Measurements from ENCODE around the gene DNTT.

The DNTT gene

DNA sequence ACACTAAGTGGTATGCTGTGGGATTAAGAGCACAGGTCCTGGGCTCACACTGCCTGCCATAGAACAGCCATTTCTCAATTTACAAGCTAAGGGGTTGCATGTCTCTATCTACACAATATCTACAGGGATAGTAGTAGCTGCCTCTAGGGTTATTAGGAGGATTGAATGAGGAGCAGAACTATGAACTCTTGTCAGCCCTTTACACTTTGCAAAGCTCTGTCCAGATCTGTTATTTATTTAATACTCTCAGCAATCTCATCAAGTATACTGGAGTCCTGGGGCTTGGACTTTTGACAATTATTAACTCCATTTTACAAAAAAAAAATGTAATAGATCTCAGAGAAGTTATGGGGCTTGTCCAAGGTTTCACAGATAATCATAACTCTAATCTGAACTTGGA, 47.8 kb downstream of the DNTT start:
- DNase-seq = no peak

DNA sequence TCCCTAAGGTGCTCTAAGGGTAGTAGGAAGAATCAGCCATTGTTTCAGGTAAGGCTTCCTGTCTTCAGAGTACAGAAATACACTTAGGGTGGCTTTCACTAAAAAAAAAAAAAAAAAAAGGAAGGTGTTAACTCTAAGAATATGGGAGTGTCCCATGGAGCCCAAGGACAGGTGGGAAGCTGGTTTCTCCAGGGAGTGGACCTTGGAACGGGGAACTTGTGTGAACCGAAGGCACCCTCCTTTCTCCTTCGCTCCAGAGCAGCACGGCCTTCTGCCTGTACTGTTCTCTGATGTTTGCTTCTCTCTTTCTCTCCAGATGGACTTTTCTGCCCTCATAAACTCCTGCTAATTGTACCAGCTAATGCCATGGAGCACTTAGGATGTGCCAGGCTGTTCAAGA, 48.3 kb downstream of the DNTT start:
- no peak for DNase-seq

DNA sequence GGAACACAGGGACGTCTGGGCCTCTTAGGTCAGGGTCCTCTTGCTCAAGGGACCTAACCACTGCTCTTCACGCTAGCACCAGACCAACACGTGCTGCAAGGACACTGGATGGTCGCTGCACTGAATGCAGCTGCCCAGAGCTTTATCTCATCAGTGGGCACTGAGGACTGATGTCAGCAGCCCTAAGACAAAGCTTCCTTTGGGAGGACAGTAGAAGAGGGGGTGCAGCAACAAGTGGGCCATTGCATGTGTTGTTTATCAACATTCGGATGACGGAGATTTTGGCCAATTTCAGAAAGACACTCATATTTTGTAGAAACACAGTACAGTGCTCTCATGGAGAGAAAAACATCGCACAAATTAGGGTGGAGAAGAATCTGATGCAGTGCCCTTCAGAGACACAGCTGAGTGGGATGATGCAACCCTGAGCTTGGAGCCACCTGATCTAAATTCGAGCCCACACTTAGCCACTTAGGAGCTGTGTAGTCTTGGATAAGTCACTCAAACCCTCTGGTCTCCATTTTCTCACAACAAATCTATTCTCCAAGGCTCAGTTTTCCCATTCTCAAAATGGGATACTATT, 52.9 kb downstream of the DNTT start:
- DNase-seq = no peak

DNA sequence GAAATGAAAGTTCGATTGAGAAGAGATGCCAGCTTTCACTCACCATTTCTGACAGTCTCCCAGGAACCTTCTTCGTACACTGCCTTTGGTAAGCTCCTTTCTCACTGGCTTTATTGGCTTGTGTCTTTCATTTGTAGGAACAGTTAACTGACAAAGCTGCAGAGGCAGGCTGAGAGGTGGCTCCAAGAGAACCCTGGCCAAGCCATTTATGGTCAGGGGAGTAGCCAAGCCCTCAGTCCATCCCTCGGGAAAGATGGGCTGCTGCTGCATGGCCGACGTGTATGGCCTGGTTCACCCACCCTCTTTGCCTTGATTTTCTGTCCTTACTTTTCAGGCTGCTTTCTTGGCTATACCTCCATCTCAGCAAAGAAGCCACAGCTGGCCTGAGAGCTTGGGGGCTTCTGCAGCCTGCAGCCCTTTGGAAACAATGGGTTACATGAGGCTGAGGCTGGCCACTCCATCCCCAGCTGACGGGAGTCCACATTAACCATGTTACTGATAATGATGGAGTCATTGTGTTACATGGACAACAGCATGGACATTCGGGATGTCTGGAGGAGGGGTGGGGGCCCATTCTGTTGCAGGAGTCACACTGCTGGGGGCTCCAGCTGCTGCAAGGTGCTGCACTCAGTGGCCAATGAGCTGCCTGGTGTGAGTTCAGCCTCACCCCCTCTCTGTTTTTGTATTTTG, 54.8 kb downstream of the DNTT start, which contains the start of gene OPALIN:
OPALIN (minus strand) TSS at position 152 of the 690 bp plus-strand sequence; CDS start at position 46, 106 bp downstream.
- no peak for DNase-seq

DNA sequence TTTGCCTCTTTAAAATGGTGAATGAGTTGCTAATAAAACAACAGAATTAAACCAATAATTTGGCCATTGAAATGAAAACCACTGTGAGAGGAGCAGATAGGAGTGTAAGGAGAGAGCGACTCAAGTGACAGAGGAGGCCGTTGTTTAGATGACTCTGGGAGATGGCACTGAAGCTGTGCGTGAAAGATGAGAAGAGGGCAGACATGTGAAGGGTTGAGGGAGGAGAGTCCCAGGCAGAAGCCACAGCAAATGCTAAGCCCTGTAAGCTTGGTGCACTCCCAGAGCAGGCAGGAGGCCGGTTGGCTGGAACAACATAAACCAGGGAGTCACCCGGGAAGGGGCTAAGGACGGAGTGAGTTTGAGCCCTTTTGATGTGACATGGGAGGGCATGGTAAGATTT, 55.4 kb downstream of the DNTT start:
- DNase-seq = no peak

DNA sequence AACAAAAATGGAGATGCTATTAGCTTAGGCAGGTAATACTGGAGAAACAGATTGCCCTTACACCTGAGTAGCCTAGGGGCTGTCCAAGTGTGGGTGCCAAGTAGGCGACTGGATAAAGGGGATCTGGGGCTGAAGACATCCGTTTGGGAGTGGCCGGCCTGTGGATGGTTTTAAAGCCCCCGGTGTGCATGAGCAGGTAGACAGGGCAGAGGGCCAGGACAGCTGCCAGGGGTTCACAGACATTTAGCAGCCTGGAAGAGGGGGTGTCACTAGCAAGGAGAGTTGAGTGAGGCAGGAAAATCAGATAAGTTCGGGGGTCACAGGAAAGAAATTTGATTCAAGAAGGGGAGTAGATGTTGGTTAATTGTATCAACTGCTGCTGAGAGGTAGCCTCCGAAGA, 56.1 kb downstream of the DNTT start:
- no peak for DNase-seq

DNA sequence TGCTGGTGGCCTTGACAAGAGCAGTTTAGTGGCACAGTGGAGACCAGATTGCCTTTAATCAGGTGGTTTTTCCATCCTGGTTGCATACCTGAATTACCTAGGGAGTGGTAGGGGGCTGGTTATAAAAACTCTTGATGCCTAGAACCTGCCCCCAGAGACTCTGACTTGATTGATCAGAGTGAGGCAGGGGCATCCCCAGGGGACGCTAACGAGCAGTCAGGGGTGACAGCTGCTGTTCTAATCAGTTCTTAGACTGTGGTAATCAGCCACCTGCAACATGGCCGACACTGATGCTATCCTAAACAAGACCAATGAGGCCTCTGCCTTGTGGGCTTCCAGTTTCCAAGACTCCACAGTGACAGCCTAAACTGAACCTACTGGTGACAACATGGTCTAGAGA, 56.5 kb downstream of the DNTT start:
- DNase-seq = no peak

DNA sequence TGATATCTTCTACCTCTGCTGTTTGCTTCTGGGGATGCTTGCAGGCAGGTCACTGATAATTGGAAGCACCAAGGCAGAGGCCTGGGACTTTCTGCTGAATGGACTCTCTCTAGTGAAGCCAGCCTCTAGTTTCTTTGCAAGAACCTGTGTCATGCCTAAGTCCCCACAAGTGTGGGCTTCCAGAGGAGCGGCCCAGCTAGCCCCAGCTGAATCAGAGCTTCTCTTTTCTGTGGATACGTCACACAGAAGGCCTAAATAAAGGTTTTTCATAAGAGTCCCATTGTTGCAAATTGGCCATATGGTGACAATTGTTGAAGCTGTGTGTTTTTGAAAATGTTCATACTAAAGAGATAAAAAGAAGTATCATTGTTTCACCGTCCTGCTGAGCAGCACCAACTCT, 61.3 kb downstream of the DNTT start:
- no peak for DNase-seq

DNA sequence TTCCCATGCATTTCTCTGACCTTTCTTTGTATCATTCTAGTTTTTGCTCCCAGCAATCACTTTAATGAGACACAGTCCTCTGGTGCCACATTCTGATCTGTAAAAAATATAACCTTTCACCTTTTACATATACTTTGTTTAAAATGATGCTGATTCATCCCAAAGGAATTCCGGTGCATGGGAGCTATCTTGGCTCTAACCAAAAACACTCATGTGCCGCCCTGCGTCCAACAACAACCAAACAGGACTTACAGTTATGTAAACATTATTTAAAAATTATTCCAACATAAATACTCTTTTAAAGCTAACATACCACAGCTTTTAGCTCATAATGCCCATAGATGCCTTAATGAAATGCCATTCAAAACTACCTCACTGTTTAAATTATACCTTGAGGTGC, 62.3 kb downstream of the DNTT start:
- DNase-seq = no peak

DNA sequence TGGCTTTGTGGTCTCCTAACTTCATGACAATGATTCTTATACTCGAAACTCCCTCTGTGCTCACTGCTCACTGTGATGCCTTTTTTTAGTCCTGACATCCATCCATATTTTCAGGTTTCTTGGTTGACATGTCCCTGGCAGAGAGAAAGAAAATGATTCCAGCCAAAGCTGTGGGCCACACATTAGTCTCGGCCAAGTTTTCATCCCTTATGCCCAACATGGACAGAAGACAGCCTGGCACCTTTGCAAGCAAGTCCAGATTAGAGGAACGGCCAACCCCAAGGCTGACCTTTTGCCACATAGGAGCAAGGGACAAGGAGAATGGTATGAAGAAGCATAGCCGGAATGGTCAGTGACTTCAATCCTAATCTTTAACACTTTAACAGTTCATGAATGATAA, 63.2 kb downstream of the DNTT start:
- DNase-seq = no peak

DNA sequence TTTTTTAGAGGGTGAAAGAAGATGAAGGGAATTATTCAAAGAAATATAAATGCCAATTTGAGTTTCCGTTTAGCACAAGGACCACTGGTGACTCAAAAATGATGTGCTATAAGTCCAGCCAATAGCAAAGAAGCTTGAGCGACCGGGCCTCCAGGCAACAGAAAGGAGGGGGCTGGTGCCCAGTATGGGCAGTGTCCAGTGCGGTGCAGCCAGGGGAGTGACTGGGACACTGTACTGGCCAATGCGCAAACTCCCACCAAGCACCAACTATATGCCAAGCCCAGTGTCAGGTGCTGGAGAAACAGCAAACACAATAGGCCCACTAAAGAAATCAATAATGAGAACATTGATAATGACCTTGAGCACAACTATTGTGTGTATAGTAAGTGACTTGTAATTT, 64.7 kb downstream of the DNTT start:
- DNase-seq = no peak

DNA sequence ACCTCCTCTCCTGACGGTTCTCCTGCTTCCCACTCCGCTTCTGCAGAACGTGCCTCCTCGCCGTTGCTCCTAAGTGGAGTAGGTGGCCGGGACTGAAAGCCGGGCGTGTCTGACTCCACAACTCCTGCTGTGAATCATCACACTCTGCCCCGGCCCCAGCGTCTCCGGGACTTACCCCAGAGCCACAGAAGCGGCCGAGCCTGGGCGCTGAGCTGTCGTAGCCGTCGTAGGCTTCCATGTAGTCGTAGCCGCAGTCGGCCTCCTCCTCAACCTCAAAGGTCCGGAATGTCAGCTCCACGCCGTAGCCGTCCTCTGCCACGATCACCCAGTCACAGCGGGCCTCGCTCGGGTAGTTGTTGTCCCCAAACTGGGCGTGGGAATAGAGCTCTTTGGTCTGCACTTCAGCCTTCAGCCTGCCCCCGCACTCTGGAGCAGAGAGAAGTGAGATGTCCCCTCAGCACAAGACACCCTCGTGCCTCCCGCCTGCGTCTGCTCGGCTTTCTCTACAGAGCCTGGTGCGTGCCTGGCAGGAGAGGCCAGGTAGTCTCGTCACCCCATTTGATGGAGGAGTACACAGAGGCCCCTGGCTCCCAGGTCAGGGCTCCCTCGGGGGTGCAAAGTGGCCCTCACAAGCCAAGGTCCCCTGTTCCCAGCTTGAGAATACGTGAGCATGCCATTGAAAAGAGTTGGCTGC, 65.8 kb downstream of the DNTT start:
- DNase-seq = no peak

DNA sequence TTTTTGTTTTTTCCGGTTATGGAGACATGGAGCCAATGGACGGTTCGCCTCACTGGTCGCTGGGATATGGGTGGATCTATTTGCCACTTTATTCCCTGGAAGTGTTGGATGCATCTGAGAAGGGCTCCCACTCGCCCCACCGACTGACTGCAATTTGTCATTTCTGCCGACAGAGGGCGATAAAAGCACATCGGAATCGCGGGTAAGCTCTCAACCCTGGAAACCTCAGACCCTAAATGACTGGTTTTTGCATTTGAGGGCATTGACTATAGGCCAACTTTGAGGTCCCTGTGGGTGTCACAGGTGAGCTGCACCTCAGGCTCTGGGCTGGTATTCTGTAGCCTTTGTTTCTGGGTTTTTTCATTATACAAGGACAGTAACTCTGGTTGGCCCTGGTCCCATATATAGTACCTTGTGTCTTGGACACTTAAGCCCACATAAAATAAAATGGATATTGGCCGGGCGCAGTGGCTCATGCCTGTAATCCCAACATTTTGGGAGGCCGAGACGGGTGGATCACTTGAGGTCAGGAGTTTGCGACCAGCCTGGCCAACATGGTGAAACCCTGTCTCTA, 66.4 kb downstream of the DNTT start:
- DNase-seq = peak; percentile 28

DNA sequence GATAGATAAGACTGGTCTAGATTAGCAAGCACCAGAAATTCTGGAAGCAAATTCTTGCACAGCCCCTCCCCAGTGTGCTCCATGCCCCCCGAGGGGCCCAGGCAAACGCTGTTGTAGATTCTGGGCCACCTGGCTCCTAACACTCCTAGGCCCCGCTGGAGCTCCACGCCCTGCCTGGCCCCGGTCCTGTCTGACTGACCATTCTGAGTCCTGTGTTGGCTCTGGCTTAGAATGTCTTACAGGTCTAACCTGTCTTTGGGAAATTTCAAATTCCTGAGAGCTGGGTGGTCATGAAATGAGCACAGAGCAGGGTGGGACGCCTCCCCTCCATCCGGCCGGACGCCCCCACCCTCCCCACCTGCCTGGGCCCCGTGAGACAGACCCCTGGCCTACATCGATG, 67.1 kb downstream of the DNTT start:
- DNase-seq = no peak

DNA sequence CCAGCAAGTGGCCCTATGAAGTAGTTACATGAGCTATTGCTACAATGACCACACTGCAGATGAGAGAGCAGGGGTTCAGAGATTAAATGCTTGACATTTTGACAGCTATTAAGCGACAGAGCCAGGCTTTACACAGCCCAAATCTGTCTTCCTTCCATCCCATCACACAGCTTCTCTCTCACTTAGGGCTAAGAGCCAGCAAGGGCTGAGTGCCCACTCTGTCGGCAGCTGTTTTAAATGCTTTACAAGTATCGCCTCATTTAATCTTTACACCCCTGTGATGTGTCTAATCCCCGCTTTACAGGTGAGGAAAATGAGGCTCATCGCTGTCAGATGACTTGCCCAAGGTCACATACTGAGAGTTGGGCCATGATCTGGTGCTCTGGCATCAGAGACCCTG, 69.8 kb downstream of the DNTT start:
- no peak for DNase-seq

DNA sequence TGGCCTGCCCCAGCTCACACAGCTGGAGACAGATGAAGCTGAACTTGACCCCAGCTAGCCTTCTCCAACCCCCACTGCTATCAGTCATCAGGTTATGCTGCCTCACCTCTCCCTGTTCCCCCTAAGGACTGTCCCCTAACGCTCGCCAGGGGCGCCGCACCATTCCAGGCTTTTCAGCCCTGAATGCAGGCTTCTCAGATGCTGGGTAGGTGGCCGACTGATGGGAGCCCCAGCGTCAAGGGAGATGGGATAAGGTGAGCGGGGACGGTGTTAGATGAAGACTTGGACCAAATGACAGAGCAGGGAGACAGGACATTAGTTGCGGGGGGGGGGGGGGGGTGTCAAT, 70.4 kb downstream of the DNTT start:
- no peak for DNase-seq

DNA sequence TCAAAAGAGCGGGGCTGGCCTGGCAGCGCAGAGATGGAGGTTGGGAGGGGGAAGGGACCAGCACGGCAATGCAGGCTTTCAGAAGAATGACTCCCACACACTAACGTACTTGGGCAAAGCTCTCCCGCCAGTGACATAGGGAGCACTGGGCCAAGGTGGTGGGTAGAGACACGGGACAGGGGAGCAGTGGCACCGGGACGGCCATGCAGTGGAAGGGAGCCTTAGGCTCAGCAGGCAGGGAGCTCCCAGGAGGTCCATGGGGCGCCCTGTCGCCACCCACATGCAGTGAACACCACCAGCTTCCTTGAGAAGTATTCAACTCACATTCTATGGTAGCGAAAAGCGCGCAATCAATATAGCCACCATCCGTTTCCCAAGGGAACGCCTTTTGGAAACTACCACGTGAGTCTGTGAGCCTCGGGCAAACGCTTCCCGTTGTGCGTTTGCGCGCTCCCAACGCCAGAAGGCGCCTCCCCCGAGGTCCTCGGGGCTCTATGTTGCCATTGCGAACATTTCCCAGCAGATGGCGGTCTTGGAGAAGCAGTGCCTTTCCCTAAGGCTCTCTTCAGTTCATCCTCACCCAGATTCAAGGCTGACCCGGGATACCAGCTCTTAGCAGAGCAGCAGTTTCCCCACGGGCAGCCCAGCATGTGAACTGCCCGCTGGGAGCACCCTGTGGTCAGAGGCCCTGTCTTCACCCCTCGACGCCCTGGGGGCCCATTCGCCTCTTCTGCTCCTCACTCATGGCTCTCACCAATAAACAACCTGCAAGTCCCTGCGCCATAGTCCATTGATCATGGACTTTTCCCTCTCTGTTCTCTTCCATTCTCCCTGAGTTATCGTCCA, 71.0 kb downstream of the DNTT start:
- DNase-seq = peak; percentile 51

DNA sequence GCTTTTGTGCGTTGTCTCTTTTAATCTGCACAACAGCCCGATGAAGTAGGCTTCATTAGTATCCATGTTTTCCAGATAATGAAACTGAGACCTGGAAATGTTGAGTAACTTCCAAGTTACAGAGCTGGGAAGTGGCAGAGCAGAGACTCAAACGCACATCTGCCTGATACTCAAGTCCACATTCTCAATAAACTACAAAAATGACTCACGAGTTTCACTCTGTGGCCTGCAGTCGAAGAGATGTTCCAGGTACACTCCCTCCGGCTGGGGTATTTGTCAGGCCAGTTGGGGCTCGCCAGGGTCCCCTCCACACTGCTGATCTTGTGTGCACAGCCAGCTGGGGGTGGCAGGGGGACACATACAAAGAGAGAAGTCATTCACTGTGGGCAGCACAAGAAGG, 72.2 kb downstream of the DNTT start:
- no peak for DNase-seq

DNA sequence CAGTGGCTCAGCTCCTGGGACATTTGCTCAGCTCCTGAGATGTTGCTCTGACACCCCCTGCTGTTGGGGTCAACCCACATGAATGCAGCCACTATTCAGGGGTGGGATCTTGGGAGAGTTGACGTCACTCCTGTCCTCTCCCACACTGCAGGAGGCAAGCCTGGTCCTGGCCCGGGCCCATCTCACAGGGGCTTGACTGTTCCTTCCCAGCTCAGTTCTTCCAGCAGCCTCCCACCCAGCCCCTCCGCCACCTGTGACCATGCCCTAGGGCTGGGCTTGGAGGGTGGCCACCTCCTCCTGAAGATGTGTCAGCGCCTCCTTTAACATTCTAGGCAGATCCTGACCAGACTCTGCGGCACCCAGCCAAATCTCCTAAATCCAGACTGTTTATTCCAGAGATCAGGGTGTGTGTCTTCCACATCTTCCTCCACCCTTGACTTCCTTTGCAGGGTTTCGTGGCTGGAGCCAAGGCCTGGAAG, 73.6 kb downstream of the DNTT start:
- no peak for DNase-seq

DNA sequence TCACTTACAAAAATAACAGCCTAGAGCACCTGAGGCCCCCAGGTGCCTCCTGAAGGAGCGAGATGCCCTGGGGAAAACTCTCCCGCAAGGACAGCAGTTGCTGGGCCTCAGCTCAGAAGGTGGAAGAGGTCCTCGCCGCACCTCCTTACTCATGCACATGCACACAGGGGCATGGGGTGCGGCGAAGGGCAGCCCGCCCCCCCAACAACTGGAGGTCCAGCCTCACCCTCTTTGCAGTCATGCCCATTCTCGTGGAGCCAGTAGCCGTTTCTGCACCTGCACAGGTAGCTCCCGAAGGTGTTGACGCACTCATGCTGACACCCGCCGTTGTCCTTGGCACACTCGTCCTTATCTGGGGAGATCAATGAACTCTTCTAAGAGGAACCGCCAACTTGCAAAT, 74.5 kb downstream of the DNTT start:
- DNase-seq = no peak

DNA sequence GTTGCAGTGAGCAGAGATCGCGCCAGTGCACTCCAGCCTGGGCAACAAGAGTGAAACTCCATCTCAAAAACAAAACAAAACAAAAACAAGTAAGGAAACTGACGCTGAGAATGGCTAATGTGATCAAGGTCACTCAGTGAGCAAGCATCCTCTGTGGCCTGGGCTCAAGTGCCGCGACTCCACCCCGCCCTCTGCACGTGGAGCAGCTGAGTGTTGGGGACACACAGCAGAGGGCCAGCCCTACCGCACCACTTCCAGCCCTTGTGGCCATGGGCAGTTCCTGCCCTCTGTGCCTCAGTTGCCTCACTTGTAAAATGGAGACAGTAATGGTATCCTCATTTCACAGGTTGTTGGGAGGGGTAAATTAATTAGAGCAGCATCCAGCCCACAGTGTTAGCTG, 75.5 kb downstream of the DNTT start:
- DNase-seq = no peak

DNA sequence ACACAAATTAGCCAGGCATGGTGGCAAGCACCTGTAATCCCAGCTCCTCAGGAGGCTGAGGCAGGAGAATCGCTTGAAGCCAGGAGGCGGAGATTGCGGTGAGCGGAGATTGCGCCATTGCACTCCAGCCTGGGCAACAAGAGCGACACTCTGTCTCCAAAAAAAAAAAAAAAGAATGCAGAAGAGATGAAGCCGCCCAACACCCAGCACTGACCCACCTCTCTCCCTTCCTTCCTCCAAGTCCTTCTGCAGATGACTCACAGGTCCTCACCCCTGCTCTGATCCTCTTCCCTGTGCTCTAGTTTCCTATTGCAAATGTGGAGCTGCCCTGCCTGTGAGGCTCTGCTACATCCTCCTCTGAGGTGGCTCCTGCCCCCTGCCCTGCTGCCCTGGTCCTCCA, 76.6 kb downstream of the DNTT start:
- DNase-seq = no peak

DNA sequence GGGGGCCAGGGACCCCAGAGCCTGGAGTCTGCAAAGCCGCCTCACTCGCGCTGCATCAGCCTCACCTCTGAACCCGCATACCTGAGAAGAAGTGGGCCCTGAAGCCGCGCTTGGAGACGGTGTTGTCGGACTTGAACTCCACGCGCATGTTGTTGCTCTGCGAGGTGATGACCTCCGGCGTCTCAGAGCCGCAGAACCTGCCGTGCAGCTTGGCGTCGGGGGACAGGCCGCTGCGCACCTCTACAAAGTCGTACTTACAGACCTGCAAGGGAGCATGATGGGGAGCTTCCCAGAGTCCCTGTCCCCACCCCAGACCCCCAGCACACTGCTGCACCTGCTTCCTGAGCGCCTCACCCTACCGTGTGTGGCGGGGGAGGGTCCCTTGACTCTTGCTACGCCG, 80.3 kb downstream of the DNTT start:
- DNase-seq = no peak

Measured in T-helper 9 cell (primary cell).